Left lung (tissue), 10 donors: ENCODE data around the gene DGKB. TPM values are rescaled to one million over a fixed set of nuclear protein-coding genes. Genes with fewer than 3 reads are reported as not detected.

ENCODE experiments used
- ATAC-seq: fragments of 200-7000 bp; cut with Tn5 transposase; one replicate; pipeline ENCODE4 v1.9.1; 2020; ENCODE audit warnings: moderate library complexity
- DNase-seq, 4 donors: peaks; one replicate each; pipeline ENCODE4 v3.0.0-alpha.2; 2013 to 2020
- H3K27ac ChIP-seq, 2 donors: fragments of 200-600 bp; sonication (generic) in 1 of 2; one replicate each; pipeline versions ENCODE4 v1.5.0 to v1.8.0; 2020 to 2021
- H3K27me3 ChIP-seq, 2 donors: fragments of 200-600 bp; sonication (generic) in 1 of 2; one replicate each; pipeline versions ENCODE4 v1.5.0 to v1.8.0; 2020 to 2021
- H3K36me3 ChIP-seq, 2 donors: fragments of 200-600 bp; sonication (generic) in 1 of 2; one replicate each; pipeline versions ENCODE4 v1.5.0 to v1.8.0; 2020 to 2021
- H3K4me1 ChIP-seq, 2 donors: fragments of 200-600 bp; one replicate each; pipeline ENCODE4 v1.8.0; 2021
- H3K4me3 ChIP-seq, 2 donors: fragments of 200-600 bp; sonication (generic) in 1 of 2; one replicate each; pipeline versions ENCODE4 v1.5.0 to v1.8.0; 2020 to 2021; ENCODE audit warnings: mild to moderate bottlenecking in 1 of 2
- H3K9me3 ChIP-seq, 2 donors: fragments of 200-600 bp; sonication (generic) in 1 of 2; one replicate each; pipeline versions ENCODE4 v1.5.0 to v1.8.0; 2020 to 2021
- CTCF ChIP-seq, 2 donors: fragments of 200-600 bp; sonication (generic) in 1 of 2; IDR thresholded peaks; one replicate each; pipeline versions ENCODE4 v1.5.0 to v1.8.0; 2021; ENCODE audit warnings: antibody characterized with exemption in 2 of 2
- intact Hi-C, 2 donors: fragments of 100-400 bp; cut with DNase I; formaldehyde crosslinking; loops; one replicate each; pipeline versions ENCODE4 v1.11.2 to v1.14.2; 2022
- polyA plus RNA-seq, 6 donors: library from polyadenylated mRNA; unstranded; fragments of 120-200 nt; gene quantifications; one replicate each; pipeline ENCODE4 v1.2.1, GENCODE V29; 2013; ENCODE audit not compliant: insufficient read length in 6 of 6
- total RNA-seq, 2 donors: library from RNA; stranded (reverse); fragmentation: NEBNext Ultra II Directional; extraction: Animal tissue kit (Norgen Biotek cat#: 25700); gene quantifications; one replicate each; pipeline ENCODE4 v1.2.1, GENCODE V29; 2021
- donor health status: DM: no; HTN: yes; CAD: no.
- donor health status: DM: no; HTN: no; CAD: no.

The DGKB gene
- total and polyA plus RNA-seq, 8 donors, result 0.15 to 0.31 (median 0.27) TPM; not detected in 1

DNA sequence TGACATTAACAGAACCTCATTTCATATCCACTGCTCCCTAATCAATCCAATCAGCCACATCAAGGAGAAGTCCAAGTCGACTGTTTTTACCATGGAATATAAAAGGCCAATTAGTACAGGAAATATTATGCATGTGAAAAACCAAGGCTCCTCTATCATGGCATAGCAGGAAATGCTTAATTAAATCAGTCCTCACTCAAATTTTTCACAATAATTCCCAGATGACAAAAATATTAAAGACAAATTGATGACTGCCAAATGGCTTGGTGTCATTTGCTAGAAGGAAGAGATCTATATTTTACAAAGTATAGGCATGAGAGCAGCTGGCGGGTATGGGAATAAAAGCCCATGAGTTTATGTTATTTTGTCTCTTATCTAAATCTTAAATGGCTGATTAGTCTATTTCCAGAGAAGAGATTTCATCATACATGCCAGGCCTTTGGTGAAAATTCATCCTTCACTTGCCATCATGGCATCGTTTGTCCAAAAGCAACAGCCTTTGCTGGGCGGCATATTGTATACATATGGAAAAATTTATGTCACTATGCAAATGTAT lies 219.6 kb downstream of the DGKB start:
- no peaks in the 10 kb centered on the region for H3K4me1 ChIP-seq
- no peaks in the 10 kb centered on the region for H3K27me3 ChIP-seq
- intact Hi-C loops, result no loop called here
- no peak overlapping the region for H3K4me3 ChIP-seq
- H3K9me3 ChIP-seq, result no peaks in the 10 kb centered on the region
- no peak overlapping the region for H3K27ac ChIP-seq
- no peak for ATAC-seq
- no peak for DNase-seq
- TF ChIP-seq CTCF (IDR thresholded peaks at IDR 0.05), result no peak
- H3K36me3 ChIP-seq, result no peaks in the 10 kb centered on the region

DNA sequence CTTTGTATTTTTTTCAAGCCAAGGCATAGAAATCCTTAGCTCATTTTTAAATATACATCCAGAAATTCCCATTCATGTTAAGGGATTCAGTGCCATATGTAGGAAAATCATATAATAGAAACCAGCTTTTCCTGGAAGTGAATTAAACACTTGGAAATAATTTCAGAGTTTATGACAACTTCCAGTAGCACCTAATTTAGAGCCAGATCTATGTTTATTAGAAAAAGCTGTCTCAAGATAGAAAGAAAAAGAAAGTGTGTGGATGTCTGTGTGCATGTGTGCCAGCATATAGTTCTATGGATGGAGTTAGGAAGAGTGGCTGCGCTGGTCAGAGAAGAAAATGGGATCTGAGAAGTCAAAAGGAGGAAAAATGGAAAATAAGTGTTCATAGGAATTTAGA lies 225.7 kb downstream of the DGKB start:
- Histone ChIP-seq H3K9me3 (no peaks in the 10 kb centered on the region), H3K27me3 (no peaks in the 10 kb centered on the region), H3K36me3 (no peaks in the 10 kb centered on the region), H3K27ac (no peak overlapping the region), H3K4me3 (no peak overlapping the region), H3K4me1 (no peaks in the 10 kb centered on the region)
- TF ChIP-seq CTCF (IDR thresholded peaks at IDR 0.05), result no peak
- no peak for DNase-seq
- intact Hi-C loops, result no loop called here
- no peak for ATAC-seq

- no peak for TF ChIP-seq CTCF (IDR thresholded peaks at IDR 0.05)
- no peak for ATAC-seq
- H3K36me3 ChIP-seq, result no peaks in the 10 kb centered on the region
Observed at GRCh38 chr7:14673202-14673601, 229.3 kb downstream of the DGKB start.

GRCh38 chr7:14666913-14667312 lies 235.6 kb downstream of the DGKB start:
- Histone ChIP-seq H3K9me3 (no peaks in the 10 kb centered on the region), H3K27ac (no peak overlapping the region), H3K27me3 (no peaks in the 10 kb centered on the region), H3K4me3 (no peak overlapping the region), H3K36me3 (no peaks in the 10 kb centered on the region), H3K4me1 (no peaks in the 10 kb centered on the region)
- no peak for TF ChIP-seq CTCF (IDR thresholded peaks at IDR 0.05)
- no peak for DNase-seq
- intact Hi-C loops, result no loop called here
- ATAC-seq, result no peak

More at GRCh38 chr7:14673202-14673601, 229.3 kb downstream of the DGKB start:
- Histone ChIP-seq H3K9me3 (no peaks in the 10 kb centered on the region), H3K4me3 (no peak overlapping the region), H3K4me1 (no peaks in the 10 kb centered on the region), H3K27me3 (no peaks in the 10 kb centered on the region), H3K27ac (no peak overlapping the region)
- no peak for DNase-seq
- intact Hi-C loops, result no loop called here

- H3K27ac ChIP-seq, result no peak overlapping the region
- no peak for ATAC-seq
- no peaks in the 10 kb centered on the region for H3K4me1 ChIP-seq
- TF ChIP-seq CTCF (IDR thresholded peaks at IDR 0.05), result no peak
- H3K27me3 ChIP-seq, result no peaks in the 10 kb centered on the region
- DNase-seq, result peak in 1 of 4 donors; percentile 10
- H3K36me3 ChIP-seq, result no peaks in the 10 kb centered on the region
- H3K9me3 ChIP-seq, result no peaks in the 10 kb centered on the region
- intact Hi-C loops, result no loop called here
- no peak overlapping the region for H3K4me3 ChIP-seq
Observed at GRCh38 chr7:14666304-14666703, 236.2 kb downstream of the DGKB start.
